Spleen (tissue), 3 donors: ENCODE data around the gene JCAD.

Source experiments
- POLR2A ChIP-seq, 3 donors: fragments of 450-650 bp; IDR thresholded peaks; one replicate each; pipeline ENCODE4 v1.5.1; 2017; ENCODE audit warnings: antibody characterized with exemption in 3 of 3, mild to moderate bottlenecking in 1 of 3
- POLR2AphosphoS5 ChIP-seq, 3 donors: sonication (generic); formaldehyde crosslinking; IDR thresholded peaks; one replicate each; pipeline ENCODE4 v1.5.1; 2017; ENCODE audit warnings: antibody characterized with exemption in 3 of 3

DNA sequence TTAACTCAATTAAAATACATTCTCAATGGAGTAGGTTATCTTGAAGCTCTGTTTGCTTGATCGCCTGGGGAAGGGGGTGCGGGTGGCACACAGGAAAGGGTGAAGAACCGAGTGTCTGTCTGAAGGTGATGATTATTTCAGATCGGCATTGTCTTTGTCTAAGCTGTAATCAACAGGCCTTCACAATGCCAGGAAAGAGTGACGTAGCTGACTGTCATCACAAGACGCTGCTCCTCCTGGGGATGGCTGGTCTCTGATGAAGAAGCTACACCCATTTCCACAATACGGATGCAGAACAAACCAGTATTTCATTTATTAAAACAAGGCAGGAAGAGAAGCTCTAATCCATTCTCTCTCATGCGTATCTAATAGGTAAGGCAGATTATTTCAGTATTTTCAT is 19.4 kb downstream of the JCAD start:
- TF ChIP-seq POLR2AphosphoS5 (IDR thresholded peaks at IDR 0.05): no peak
- TF ChIP-seq POLR2A (IDR thresholded peaks at IDR 0.05): no peak
